B cell (primary cell): ENCODE results near the gene GPR162.

Experiments used
- EZH2 ChIP-seq: IDR thresholded peaks from 2 replicates; pipeline ENCODE4 v1.6.1; 2012; ENCODE audit warnings: borderline replicate concordance, low read depth, mild to moderate bottlenecking, moderate library complexity, low read length; ENCODE audit not compliant: insufficient read depth, poor library complexity, severe bottlenecking
- TF ChIP-seq, protein P1 (sequence below): fragments of 200-600 bp; IDR thresholded peaks from one replicate; pipeline ENCODE4 v1.8.0; 2022; ENCODE audit warnings: antibody characterized with exemption, mild to moderate bottlenecking

DNA sequence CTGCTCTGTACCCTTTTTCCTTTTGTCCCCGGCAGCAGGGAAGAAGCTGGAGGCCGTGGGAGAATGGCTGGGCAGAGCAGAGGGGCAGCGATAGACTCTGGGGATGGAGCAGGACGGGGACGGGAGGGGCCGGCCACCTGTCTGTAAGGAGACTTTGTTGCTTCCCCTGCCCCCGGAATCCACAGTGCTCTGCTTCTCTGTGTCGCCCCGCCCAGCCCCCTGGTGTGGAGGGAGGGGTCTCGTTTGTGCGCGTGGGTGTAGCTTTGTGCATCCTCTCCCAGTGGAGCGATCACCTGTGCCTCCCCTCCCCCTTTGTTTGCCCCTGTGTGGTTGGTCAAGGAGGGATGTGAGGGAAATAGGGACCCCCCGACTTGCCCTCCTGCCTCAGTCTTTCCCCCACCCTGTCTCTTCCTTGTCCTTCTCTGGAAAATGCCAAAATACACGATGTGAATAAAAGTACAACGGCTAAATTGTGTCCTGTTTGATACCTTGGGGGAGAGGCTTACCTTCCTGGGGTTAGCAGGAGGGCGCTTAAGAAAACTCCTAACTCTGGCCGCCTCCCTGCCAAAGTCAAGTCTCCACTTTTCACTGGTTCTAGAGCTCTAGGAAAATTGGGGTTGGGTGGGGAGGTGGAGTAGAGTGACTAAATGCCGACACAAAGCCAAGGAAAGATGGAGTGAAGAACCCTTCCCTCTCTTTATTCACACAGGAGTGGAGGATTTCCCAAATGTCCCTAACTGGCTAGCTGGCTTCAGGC lies 44.7 kb downstream of the GPR162 start:
- TF ChIP-seq, protein P1, sequence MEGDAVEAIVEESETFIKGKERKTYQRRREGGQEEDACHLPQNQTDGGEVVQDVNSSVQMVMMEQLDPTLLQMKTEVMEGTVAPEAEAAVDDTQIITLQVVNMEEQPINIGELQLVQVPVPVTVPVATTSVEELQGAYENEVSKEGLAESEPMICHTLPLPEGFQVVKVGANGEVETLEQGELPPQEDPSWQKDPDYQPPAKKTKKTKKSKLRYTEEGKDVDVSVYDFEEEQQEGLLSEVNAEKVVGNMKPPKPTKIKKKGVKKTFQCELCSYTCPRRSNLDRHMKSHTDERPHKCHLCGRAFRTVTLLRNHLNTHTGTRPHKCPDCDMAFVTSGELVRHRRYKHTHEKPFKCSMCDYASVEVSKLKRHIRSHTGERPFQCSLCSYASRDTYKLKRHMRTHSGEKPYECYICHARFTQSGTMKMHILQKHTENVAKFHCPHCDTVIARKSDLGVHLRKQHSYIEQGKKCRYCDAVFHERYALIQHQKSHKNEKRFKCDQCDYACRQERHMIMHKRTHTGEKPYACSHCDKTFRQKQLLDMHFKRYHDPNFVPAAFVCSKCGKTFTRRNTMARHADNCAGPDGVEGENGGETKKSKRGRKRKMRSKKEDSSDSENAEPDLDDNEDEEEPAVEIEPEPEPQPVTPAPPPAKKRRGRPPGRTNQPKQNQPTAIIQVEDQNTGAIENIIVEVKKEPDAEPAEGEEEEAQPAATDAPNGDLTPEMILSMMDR = no peak
- TF ChIP-seq EZH2 = no peak
